ENCODE data around the gene SAMD11. TPM values are rescaled to one million over a fixed set of nuclear protein-coding genes. Genes with fewer than 3 reads are reported as not detected.
A peak's percentile ranks its signal among the peaks of the same experiment; 100 is the strongest.

Gene SAMD11
- total and polyA plus RNA-seq, 10 of the 15 experiments (the other 5 are each of a cell fraction or from before 2014, with no cell fraction given), result 0.04 to 0.31 (median 0.19) TPM; not detected in 6

DNA sequence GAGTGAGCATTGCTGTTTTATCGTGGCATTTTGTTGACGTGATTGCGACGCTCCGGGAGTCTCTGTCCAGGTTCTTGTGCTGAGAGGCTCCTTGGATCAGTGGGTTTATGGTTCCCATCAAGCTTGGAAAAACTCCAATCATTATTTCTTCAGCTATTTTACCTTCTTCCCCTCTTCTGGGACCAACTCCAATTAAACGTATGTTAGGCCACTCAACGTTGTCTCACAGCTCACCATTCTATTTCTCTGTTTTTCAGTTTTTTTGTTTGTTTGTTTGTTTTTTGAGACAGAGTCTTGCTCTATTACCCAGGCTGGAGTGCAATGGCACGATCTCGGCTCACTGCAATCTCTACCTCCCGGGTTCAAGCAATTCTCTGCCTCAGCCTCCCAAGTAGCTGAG, 68.2 kb downstream of the SAMD11 start:
- Histone ChIP-seq H3K4me1 (ENCODE audit: control insufficient read depth, insufficient read depth, low read length) (peaks cover 20% of the 10 kb centered on the region), H3K9ac (ENCODE audit: control insufficient read depth, insufficient read depth, low read length) (no peak overlapping the region), H3K4me2 (ENCODE audit: control insufficient read depth, insufficient read depth) (no peak overlapping the region), H3K36me3 (ENCODE audit: control insufficient read depth in 2 of 2, insufficient read depth in 2 of 2, low read length in 1 of 2) (no peaks in the 10 kb centered on the region), H3K79me2 (ENCODE audit: control insufficient read depth, insufficient read depth, low read length) (no peaks in the 10 kb centered on the region), H3K27me3 (replicated peaks in 1 of 2; ENCODE audit: control insufficient read depth in 2 of 2, insufficient read depth in 2 of 2, low read length in 1 of 2) (no peaks in the 10 kb centered on the region), H4K20me1 (ENCODE audit: control insufficient read depth, insufficient read depth) (no peaks in the 10 kb centered on the region), H3K27ac (ENCODE audit: control insufficient read depth, insufficient read depth) (no peak overlapping the region), H3K4me3 (no peak overlapping the region), H2AFZ (ENCODE audit: control insufficient read depth, low read depth, low read length) (no peak overlapping the region), H3K9me3 (replicated peaks; ENCODE audit: control insufficient read depth, insufficient read depth, low read length) (peaks cover 3% of the 10 kb centered on the region; the same call in 2 of the 3 replicates)
- TF ChIP-seq KAT2A (conservative IDR thresholded peaks at IDR 0.05; ENCODE audit: control insufficient read depth, low read depth, low read length) (no peak), BCL11A (IDR thresholded peaks at IDR 0.05; ENCODE audit: low read depth, low read length) (no peak), FOS (IDR thresholded peaks at IDR 0.05; ENCODE audit: borderline replicate concordance, extremely low read depth, insufficient read length) (no peak), ZBED1 (IDR thresholded peaks at IDR 0.05; ENCODE audit: borderline replicate concordance) (no peak)
- TF ChIP-seq, protein P1, sequence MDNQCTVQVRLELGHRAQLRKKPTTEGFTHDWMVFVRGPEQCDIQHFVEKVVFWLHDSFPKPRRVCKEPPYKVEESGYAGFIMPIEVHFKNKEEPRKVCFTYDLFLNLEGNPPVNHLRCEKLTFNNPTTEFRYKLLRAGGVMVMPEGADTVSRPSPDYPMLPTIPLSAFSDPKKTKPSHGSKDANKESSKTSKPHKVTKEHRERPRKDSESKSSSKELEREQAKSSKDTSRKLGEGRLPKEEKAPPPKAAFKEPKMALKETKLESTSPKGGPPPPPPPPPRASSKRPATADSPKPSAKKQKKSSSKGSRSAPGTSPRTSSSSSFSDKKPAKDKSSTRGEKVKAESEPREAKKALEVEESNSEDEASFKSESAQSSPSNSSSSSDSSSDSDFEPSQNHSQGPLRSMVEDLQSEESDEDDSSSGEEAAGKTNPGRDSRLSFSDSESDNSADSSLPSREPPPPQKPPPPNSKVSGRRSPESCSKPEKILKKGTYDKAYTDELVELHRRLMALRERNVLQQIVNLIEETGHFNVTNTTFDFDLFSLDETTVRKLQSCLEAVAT (IDR thresholded peaks at IDR 0.05), result peak; percentile 62; the same call in 1 of the 2 replicates
- TF ChIP-seq, protein P2, sequence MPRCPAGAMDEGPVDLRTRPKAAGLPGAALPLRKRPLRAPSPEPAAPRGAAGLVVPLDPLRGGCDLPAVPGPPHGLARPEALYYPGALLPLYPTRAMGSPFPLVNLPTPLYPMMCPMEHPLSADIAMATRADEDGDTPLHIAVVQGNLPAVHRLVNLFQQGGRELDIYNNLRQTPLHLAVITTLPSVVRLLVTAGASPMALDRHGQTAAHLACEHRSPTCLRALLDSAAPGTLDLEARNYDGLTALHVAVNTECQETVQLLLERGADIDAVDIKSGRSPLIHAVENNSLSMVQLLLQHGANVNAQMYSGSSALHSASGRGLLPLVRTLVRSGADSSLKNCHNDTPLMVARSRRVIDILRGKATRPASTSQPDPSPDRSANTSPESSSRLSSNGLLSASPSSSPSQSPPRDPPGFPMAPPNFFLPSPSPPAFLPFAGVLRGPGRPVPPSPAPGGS (IDR thresholded peaks at IDR 0.05; ENCODE audit: borderline replicate concordance, insufficient read depth, low read depth, low read length, poor library complexity, severe bottlenecking), result no peak
- SMC1A ChIA-PET (ENCODE audit: uncharacterized antibody, unreplicated experiment), result interaction anchor here (1.0 to 2.2 kb wide), 6 partner anchors 10 to 73 kb away, joined by 3 to 8 read pairs (median 4); partner anchors contain the start of gene ISG15
- intact Hi-C loops (cut with micrococcal nuclease; ENCODE audit: unreplicated experiment), result no loop called here
- ATAC-seq (no peak), DNase-seq (ENCODE audit: low read depth, low spot score) (no peak), FAIRE-seq (no peak)
- RAD21 ChIA-PET (ENCODE audit: unreplicated experiment), result interaction anchor here (0.6 to 1.7 kb wide), 7 partner anchors 9 to 86 kb away, joined by 3 to 7 read pairs (median 3); partner anchors contain the start of genes AGRN and ISG15
- CTCF ChIA-PET, result interaction anchor here (1.0 to 4.7 kb wide), 8 partner anchors 8 to 72 kb away, joined by 3 to 34 read pairs (median 6); partner anchors contain the start of gene ISG15
- POLR2A ChIA-PET, result interaction anchor here (0.8 to 2.4 kb wide), 8 partner anchors 10 to 72 kb away, joined by 3 to 11 read pairs (median 4); partner anchors contain the start of gene ISG15
- 80% methylated on average over 10 of the region's 10 CpGs for WGBS (ENCODE audit: insufficient coverage, insufficient replicate concordance, low lambda C conversion rate, missing lambda C conversion rate)
- in situ Hi-C loops (cut with MboI), result no loop called here
- BruUV-seq (replicated peaks), result no TSS peak
